HTR-8/SVneo (cell line): ENCODE results near the gene SVEP1.
"Not testable (repeated sequence)": the region's sequence is repeated elsewhere in the genome, so short reads cannot be mapped to it uniquely, and the experiment has no call there.

Experiments used
- DNase-seq: peaks from one replicate; pipeline ENCODE4 v3.0.0; 2011; ENCODE audit warnings: low spot score, mixed read lengths; ENCODE audit not compliant: insufficient read length
- FAIRE-seq: peaks from 2 replicates; lab custom pipeline; 2011; peaks lifted over from hg19 to GRCh38; lab: Jason Lieb, UNC

SVEP1 gene

DNA sequence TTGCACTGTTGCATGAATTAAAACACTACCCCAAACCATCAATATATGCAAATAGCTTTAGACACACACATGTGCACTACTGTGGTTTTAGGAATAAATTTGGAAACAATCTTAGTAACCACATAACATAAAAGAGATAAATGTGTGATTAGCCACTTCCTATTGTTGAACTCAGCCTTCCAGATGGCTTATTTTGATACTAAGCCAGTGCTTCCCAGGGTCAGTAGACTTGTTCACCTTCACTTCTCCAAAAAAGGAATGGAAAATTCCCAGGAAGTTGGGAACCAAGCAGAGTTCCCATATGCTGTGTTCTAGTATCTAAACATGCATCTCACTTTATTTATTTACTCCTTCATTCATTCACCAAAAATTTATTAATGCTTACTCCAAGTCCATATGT is 47.8 kb downstream of the SVEP1 start:
- no peak for FAIRE-seq
- no peak for DNase-seq

DNA sequence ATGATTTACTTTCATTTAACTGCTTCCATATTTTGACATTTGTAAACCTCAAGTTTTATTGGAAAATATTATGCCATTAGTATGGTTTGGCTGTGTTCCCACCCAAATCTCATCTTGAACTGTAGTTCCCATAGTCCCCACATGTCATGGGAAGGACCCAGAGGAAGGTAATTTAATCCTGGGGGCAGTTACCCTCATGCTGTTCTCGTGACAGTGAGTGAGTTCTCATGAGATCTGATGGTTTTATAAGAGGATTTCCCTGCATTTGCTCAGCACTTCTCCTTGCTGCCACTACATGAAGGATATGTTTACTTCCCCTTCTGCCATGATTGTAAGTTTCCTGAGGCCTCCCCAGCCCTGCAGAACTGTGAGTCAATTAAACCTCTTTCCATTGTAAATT is 48.3 kb downstream of the SVEP1 start:
- FAIRE-seq, DNase-seq: not testable (repeated sequence)

- DNase-seq (no peak), FAIRE-seq (no peak)
These were observed 50.9 kb downstream of the SVEP1 start for GRCh38 chr9:110528645-110529044.

GRCh38 chr9:110526426-110526825 is 53.1 kb downstream of the SVEP1 start:
- DNase-seq, result no peak
- FAIRE-seq, result no peak

DNA sequence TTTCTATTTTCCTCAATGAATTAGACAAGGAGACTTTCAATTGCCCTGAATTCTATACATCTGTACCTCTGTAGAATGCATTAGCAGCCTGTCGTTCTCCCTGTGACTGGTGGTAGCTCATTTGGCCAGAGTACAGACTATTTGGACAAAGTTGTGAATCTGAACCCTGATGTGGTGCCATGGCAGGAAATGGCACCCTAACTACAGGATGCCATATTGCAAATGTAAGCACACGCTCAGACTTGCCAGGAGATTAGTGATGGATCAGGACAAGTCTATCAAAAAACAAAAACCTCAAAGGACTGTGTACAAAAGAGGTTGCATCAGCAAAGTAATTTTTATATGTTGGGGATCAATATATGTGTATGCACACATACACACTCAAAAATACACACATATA is 58.3 kb downstream of the SVEP1 start:
- DNase-seq, result no peak
- FAIRE-seq, result no peak

DNA sequence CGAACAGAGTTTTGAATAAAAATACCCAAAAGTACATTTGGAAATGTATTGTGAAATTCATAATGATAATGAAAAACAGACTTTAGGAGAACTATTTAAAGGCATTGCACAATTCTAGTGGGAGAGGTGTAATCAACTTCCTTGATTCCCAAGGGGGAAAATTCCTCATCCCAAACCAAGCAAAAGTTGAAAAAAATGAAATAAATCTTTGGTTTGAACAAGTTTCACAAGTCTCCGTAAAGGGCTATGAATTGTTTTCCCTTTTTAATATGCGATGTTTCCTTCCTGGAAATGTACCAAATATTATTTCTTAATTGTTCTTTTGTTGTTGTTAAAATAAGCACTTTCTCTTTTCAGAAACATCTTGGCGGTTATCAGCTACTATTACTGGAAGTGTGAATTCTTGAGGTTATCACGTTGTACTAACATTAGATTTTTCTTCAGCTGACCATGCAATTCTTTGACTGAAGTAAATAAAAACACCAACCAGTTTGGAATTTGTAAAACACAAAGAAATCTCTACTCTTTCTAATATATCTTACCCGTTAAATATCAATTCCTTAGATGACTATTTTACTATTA is 59.3 kb downstream of the SVEP1 start:
- no peak for FAIRE-seq
- no peak for DNase-seq

DNA sequence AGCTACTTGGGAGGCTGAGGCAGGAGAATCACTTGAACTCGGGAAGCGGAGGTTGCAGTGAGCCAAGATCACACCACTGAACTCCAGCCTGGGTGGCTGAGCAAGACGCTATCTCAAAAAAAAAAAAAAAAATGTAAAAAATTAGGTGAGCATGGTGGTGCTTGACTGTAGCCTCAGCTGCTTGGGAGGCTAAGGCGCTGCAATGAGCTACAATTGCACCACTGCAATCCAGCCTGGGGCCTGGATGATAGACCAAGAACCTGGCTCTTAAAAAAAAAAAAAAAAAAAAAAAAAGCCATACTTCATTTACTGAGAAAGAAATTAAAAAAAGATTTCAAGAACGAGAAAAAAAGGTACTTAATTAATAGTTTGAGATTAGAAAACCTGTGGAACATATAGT is 62.1 kb downstream of the SVEP1 start:
- DNase-seq (no peak), FAIRE-seq (no peak)

DNA sequence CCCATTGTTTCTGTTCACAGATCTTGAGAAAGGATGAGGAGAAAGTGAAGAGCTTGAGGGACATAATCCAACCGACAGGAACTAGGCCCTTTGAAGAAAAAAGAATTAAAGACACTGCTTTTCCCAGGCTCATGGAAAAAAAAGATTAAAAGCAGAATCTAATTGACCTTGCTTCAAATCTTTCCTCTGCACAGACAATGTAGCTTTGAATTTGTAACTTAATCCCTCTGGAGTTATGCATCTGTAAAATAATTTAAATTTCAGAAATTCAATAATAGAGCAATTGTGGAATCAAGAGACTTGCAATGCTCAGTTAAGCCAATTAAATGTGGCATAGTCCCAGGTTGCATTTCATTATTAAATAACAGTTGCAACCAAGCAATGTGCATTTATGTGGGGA is 64.6 kb downstream of the SVEP1 start:
- FAIRE-seq (no peak), DNase-seq (no peak)

DNA sequence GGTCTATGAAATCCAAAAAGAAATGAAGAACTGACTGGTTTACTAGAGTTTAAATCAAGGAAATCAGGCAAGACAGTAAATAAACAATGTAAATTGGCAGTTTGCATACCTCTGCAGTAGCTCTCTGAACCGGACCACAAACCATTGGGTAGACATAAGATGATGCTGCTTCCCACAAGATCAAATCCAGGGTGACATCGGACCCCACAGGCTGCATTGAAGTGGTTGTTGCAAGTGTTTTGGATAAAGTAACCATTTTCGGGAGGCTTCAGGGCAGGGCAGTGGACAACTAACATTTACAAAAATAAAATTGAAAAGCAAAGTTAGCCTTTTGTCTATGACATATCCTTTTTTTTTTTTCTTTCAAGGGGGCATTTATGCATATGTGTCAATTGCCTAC is 66.7 kb downstream of the SVEP1 start:
- no peak for DNase-seq
- FAIRE-seq, result no peak

- no peak for FAIRE-seq
- DNase-seq, result no peak
These were observed 69.7 kb downstream of the SVEP1 start for GRCh38 chr9:110509792-110510191.

DNA sequence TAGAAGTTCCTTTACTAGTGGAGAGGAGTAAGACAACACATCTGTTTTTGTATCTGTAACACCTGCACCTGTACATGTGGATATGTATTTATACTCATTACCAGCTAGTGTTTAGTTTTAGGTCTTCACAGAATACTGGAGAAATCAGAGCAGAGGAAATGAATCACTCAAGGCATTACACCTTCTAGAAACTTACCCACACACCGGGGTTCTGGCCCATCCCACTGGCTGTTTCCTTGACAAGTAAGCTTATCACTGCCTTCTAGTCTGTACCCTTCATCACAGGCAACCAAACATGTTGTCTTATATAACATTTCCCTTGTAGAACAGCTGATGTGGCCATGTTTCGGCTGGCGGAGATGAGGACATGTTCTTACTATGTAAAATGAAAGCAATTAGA is 76.7 kb downstream of the SVEP1 start:
- DNase-seq, result no peak
- FAIRE-seq, result no peak

- DNase-seq (no peak), FAIRE-seq (no peak)
These were observed 79.9 kb downstream of the SVEP1 start for GRCh38 chr9:110499608-110500007.

- DNase-seq (no peak), FAIRE-seq (no peak)
These were observed 92.3 kb downstream of the SVEP1 start for GRCh38 chr9:110487196-110487595.

DNA sequence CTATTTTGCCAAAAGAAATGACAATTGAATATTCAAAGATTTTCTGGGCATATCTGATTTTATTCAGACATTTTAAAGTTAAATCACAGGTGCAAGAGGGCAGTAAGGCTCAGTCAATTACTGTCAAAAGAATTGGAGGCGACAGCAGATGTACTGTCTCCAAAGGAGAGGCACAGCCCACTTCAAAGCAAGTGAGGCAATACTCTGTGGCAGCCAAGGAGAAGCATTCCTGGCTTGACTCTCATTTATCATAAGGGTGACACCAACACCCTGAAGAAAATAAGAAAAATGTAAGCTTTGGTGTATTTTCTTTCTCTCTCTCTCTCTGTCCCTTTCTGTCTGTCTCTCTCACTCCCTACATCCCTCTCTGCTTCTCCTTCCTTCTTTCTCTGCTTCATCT is 93.3 kb downstream of the SVEP1 start:
- DNase-seq, result no peak
- no peak for FAIRE-seq

DNA sequence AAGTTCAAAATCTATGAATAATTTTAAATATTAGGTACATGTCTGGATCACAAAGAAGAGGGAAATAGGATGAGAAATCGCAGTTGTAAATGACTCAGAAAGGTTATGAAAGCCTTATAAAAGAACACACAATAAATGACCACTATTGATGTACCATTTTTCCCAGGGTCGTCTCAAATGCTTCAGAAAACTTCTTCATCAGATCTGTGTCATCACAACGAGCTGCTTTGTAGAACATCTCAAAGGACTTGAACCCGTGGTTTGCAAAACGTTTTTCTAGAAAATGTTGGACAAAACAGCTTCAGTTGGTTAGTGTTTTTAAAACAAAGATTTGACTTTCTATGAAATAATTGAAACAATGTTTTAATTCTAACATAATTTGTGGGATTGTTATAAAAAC is 100.1 kb downstream of the SVEP1 start:
- no peak for FAIRE-seq
- no peak for DNase-seq

DNA sequence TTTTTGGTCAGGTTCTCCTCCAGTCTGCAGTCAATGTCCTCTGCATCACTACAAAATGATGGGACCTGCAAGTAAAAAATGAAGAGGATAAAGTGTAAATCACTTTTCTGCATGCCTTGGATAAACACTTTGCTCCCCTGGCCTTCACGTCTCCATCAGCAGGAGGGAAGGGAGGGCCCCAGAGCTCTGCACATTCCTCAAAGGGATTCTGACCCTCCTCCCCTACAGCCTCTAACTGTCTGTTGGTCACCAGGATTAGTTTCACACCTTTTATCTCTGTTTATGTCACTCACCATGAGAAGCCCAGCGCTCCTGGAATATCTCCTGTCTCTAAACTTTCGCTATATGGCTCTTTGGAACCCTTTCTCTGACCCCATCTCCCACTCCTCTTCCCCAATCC is 103.3 kb downstream of the SVEP1 start:
- DNase-seq (no peak), FAIRE-seq (no peak)

DNA sequence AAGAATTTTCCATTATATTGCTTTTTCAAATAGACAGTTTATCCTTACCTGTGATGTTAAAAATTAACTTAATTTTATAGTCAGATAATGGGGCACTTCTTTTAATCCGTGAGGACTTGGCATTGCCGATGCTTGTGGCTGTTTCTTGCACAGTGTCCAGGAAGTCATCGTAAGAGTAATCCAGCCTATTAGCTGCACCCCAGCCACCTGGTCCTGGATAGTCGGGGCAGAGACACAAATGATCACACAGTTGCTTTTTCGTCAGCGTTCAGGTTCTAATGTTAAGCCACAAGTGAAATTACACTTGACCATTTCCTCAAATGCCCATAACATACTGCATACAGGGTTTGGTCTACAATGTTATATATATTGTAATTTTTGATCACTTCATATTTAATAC is 107.4 kb downstream of the SVEP1 start:
- FAIRE-seq (no peak), DNase-seq (no peak)

DNA sequence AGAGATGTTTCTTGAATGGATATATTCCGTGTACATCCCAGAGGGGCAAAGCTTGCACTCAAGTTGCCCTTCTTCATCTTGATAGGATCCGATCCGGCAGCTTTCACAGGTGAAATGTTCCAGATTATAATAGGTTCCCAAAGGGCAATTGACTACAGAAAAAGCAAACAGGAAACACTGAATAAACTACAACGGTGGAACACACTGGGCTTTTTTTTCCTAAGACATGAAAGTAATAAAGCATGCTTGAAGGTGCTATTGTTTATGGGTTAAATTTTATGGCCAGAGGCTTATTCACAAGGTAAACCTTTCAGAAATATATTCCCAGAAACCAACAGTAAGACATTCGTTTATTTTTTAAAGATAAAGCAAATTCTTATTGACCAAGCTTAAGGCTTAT is 110.6 kb downstream of the SVEP1 start:
- FAIRE-seq (no peak), DNase-seq (no peak)

- FAIRE-seq, result no peak
- DNase-seq, result no peak
These were observed 114.4 kb downstream of the SVEP1 start for GRCh38 chr9:110465190-110465589.

- no peak for DNase-seq
These were observed 115.2 kb downstream of the SVEP1 start for GRCh38 chr9:110464321-110464720.

GRCh38 chr9:110463499-110463898 is 116.0 kb downstream of the SVEP1 start:
- no peak for FAIRE-seq
- no peak for DNase-seq

More at GRCh38 chr9:110464321-110464720, 115.2 kb downstream of the SVEP1 start:
- peak; percentile 59 for FAIRE-seq

GRCh38 chr9:110457245-110457644 is 122.3 kb downstream of the SVEP1 start:
- DNase-seq (no peak), FAIRE-seq (no peak)

GRCh38 chr9:110456681-110457080 is 122.9 kb downstream of the SVEP1 start:
- DNase-seq, result no peak
- no peak for FAIRE-seq
